Lower leg skin (tissue), 4 donors: ENCODE data around the gene FGFBP3. TPM values are rescaled to one million over a fixed set of nuclear protein-coding genes. Genes with fewer than 3 reads are reported as not detected.

ENCODE experiments used
- DNase-seq, 2 donors: peaks; one replicate each; pipeline ENCODE4 v3.0.0-alpha.2; 2019; ENCODE audit warnings: low spot score in 2 of 2
- H3K4me3 ChIP-seq: fragments of 200-600 bp; sonication (generic); 2 replicates; pipeline ENCODE4 v1.5.1; 2017; ENCODE audit warnings: mild to moderate bottlenecking, low read depth; ENCODE audit not compliant: poor library complexity, severe bottlenecking
- POLR2A ChIP-seq, 2 donors: fragments of 450-650 bp; IDR thresholded peaks; one replicate each; pipeline ENCODE4 v1.6.1; 2016 to 2017; ENCODE audit warnings: antibody characterized with exemption in 2 of 2, mild to moderate bottlenecking in 1 of 2, moderate library complexity in 1 of 2
- WGBS, 2 donors: methylation state at CpG; one replicate each; pipeline ENCODE4 v1.1.5; 2018; 5-methylcytosine and 5-hydroxymethylcytosine counted together
- intact Hi-C: fragments of 100-400 bp; cut with DNase I; formaldehyde crosslinking; loops from one replicate; pipeline ENCODE4 v1.15.0; 2023; ENCODE audit warnings: low total_unique reads
- total RNA-seq, 4 donors: library from RNA; depleted of rRNA; stranded (reverse); fragments of >200 nt; gene quantifications; one replicate each; pipeline ENCODE4 v1.1.0, GENCODE V29; 2016
- TF ChIP-seq, protein P1 (sequence below), 3 donors: fragments of 450-650 bp; IDR thresholded peaks; one replicate each; pipeline ENCODE4 v1.5.1; 2016; ENCODE audit warnings: antibody characterized with exemption in 3 of 3, mild to moderate bottlenecking in 3 of 3, moderate library complexity in 2 of 3

FGFBP3 gene
- total RNA-seq, 4 donors from 2014 or later = 0.69 to 1.6 (median 1.3) TPM

DNA sequence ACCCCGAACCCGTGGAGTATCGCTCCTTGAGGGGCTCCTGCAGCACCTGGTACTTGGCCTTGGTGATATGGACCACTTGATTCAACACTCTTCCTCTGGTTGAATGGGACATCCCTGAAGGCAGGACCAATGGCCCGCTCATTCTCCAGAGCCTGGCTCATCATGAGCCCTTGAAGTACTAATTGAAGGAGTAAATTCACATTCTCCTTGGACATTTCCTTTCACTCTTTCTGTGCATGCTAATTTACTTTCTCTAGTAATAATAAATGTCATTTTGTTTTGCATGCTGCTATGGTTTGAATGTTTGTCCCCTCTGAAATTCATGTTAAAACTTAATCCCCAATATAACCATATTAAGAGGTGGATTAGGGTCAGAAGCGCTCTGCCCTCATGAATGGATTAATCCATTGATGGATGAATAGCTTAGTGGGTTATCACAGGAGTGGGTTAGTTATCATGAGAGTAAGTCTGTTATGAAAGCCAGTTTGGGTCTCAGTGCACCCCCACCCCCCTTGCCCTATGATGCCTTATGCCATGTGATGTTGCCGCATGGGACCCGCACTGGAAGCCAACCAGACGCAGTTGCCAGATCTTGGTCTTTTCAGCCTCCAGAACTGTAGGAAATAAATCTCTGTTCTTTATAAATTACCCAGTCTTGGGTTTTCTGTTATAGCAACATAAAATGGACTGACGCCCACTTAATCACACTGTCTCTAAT, 23.8 kb downstream of the FGFBP3 start:
- TF ChIP-seq, protein P1, sequence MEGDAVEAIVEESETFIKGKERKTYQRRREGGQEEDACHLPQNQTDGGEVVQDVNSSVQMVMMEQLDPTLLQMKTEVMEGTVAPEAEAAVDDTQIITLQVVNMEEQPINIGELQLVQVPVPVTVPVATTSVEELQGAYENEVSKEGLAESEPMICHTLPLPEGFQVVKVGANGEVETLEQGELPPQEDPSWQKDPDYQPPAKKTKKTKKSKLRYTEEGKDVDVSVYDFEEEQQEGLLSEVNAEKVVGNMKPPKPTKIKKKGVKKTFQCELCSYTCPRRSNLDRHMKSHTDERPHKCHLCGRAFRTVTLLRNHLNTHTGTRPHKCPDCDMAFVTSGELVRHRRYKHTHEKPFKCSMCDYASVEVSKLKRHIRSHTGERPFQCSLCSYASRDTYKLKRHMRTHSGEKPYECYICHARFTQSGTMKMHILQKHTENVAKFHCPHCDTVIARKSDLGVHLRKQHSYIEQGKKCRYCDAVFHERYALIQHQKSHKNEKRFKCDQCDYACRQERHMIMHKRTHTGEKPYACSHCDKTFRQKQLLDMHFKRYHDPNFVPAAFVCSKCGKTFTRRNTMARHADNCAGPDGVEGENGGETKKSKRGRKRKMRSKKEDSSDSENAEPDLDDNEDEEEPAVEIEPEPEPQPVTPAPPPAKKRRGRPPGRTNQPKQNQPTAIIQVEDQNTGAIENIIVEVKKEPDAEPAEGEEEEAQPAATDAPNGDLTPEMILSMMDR (IDR thresholded peaks at IDR 0.05) = no peak
- no peak for TF ChIP-seq POLR2A (IDR thresholded peaks at IDR 0.05)
- no peak for DNase-seq
- 91 to 95% methylated on average over 9 of the region's 9 CpGs for WGBS, 2 donors
- intact Hi-C loops = no loop called here
- no peak overlapping the region for H3K4me3 ChIP-seq

- intact Hi-C loops = no loop called here
- 59 to 82% methylated on average over 1 of the region's 1 CpG for WGBS, 2 donors
- DNase-seq = no peak
- TF ChIP-seq POLR2A (IDR thresholded peaks at IDR 0.05) = no peak
- TF ChIP-seq, protein P1 (IDR thresholded peaks at IDR 0.05) = no peak
- no peak overlapping the region for H3K4me3 ChIP-seq
These were observed 24.8 kb downstream of the FGFBP3 start for GRCh38 chr10:91884536-91884935.

DNA sequence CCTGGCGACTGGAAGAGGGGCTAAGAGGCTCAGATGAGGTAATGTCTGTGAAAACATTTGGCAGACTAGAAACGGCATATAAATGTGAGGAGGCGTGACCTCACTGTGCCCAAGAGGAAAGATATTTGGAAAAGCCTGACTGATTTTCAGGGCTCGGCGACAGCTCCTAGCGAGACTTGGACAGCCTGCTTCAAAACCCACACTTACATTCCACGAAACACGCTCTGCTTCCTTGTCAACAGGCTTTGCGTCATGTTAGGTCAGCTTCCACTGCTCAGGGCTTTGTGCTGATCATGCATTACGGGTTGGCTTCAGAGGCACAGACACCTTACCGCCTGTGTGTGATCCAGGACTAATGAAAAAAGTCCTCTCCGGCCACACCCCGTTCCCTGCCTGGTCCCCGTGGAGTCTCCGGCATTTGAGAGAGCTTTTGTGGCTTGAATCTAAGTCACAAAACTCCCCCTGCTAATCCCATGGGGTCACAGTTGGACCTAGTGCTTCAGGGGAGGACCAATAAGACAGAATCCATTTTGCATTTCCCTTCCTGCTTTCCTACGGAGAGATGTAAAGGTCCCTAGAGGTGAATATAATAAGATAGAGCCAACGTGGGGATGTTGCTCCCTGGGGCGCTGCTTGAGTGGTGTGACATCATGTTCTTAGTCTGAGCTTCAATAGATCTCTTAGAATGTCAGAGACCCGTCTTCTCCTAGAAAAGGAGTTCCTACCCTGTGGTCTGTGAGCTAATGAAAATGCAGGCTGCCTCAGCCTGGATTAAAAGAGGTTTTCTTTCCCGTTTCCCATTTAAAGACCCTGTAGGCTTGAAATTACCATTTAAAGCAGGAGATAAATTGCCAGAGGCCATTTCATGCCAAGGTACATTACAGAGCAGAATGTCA, 25.5 kb downstream of the FGFBP3 start:
- intact Hi-C loops = no loop called here
- H3K4me3 ChIP-seq = no peak overlapping the region
- TF ChIP-seq, protein P1 (IDR thresholded peaks at IDR 0.05) = no peak
- TF ChIP-seq POLR2A (IDR thresholded peaks at IDR 0.05) = no peak
- 15 to 25% methylated on average over 20 of the region's 20 CpGs for WGBS, 2 donors
- no peak for DNase-seq

GRCh38 chr10:91880310-91880709, 29.0 kb downstream of the FGFBP3 start:
- 15 to 18% methylated on average over 3 of the region's 3 CpGs for WGBS, 2 donors
- intact Hi-C loops = no loop called here

DNA sequence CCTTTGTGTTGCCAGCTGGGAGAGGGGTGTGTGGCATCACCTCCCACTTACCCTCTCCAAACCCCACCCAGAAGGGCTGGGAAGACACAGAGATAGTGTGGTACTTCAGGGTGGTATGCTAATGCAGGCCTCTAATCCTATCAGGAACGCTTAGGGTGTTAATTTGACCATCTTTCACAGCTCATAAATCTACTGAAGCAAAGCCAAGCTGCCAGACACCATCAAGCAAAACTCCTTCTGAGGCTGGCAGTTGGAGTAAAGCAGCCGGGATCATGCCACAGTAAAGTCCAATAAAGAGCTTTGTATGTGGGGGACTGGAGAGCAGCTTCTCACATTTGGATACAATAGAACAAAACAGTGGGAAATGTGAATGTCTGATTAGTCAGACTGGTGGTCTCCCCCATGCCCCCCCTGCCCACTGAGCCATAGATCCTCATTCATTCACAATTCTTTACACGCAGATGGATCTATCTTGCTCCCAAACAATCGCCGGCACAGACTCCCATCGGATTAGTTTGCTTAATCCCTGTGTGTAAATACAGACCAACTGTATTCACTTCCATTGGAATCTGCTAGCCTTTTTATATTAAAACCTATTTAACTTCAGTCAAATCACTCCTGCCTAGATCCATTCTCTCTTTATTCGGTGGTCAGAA, 29.6 kb downstream of the FGFBP3 start:
- TF ChIP-seq, protein P1 (IDR thresholded peaks at IDR 0.05) = no peak
- TF ChIP-seq POLR2A (IDR thresholded peaks at IDR 0.05) = no peak
- intact Hi-C loops = no loop called here
- H3K4me3 ChIP-seq = no peak overlapping the region
- no peak for DNase-seq
- 27 to 37% methylated on average over 7 of the region's 7 CpGs for WGBS, 2 donors

More at GRCh38 chr10:91880310-91880709, 29.0 kb downstream of the FGFBP3 start:
- TF ChIP-seq, protein P1 (IDR thresholded peaks at IDR 0.05) = no peak
- TF ChIP-seq POLR2A (IDR thresholded peaks at IDR 0.05) = no peak
- DNase-seq = peak in 1 of 2 donors; percentile 34
- no peak overlapping the region for H3K4me3 ChIP-seq
